ENCODE data around the gene KCND3. TPM values are rescaled to one million over a fixed set of nuclear protein-coding genes. Genes with fewer than 3 reads are reported as not detected.

Gene KCND3
- total and polyA plus RNA-seq, 2 of the 4 experiments (the other 2 are of a cell fraction): under 0.01 to 0.03 TPM

DNA sequence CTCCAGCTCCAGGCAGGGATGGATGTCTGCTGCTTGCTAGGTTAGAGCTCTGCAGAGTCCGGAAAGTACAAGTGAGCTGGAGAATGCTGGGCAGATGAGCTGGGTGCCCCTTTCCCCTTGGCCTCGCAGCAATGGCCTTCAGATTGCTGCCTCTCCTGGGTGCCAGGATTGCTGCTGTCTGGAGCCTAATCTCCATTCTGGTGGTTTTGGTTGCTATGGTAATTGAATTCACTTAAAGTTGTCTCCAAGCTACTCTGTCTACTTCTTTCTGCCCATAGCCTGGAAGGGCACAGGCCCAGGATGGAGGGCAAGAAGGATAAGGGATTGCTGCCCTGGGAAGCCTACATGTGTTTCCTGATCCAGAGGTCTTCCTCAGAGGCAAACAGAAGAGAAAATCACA is 14.6 kb upstream of the KCND3 start:
- H3K27me3 ChIP-seq (ENCODE audit: control insufficient read depth, insufficient read depth, low read length): peaks cover 6% of the 10 kb centered on the region; the same call in 1 of the 2 replicates
- no peak for TF ChIP-seq CHD1 (IDR thresholded peaks at IDR 0.05; ENCODE audit: low read depth, low read length)
- TF ChIP-seq, protein P1, sequence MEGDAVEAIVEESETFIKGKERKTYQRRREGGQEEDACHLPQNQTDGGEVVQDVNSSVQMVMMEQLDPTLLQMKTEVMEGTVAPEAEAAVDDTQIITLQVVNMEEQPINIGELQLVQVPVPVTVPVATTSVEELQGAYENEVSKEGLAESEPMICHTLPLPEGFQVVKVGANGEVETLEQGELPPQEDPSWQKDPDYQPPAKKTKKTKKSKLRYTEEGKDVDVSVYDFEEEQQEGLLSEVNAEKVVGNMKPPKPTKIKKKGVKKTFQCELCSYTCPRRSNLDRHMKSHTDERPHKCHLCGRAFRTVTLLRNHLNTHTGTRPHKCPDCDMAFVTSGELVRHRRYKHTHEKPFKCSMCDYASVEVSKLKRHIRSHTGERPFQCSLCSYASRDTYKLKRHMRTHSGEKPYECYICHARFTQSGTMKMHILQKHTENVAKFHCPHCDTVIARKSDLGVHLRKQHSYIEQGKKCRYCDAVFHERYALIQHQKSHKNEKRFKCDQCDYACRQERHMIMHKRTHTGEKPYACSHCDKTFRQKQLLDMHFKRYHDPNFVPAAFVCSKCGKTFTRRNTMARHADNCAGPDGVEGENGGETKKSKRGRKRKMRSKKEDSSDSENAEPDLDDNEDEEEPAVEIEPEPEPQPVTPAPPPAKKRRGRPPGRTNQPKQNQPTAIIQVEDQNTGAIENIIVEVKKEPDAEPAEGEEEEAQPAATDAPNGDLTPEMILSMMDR (conservative IDR thresholded peaks at IDR 0.05; ENCODE audit: low read depth, low read length): no peak
- no peak for TF ChIP-seq POLR2A (IDR thresholded peaks at IDR 0.05; ENCODE audit: low read depth, low read length)
- TF ChIP-seq, protein P2, sequence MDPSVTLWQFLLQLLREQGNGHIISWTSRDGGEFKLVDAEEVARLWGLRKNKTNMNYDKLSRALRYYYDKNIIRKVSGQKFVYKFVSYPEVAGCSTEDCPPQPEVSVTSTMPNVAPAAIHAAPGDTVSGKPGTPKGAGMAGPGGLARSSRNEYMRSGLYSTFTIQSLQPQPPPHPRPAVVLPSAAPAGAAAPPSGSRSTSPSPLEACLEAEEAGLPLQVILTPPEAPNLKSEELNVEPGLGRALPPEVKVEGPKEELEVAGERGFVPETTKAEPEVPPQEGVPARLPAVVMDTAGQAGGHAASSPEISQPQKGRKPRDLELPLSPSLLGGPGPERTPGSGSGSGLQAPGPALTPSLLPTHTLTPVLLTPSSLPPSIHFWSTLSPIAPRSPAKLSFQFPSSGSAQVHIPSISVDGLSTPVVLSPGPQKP (IDR thresholded peaks at IDR 0.05; ENCODE audit: borderline replicate concordance, low read depth, low read length): no peak
- no peak for TF ChIP-seq FOS (IDR thresholded peaks at IDR 0.05; ENCODE audit: low read depth, low read length)
- TF ChIP-seq SMC3 (IDR thresholded peaks at IDR 0.05; ENCODE audit: low read depth, low read length): no peak
- no peak for TF ChIP-seq BHLHE40 (IDR thresholded peaks at IDR 0.05; ENCODE audit: low read depth, low read length)
- TF ChIP-seq MXI1 (IDR thresholded peaks at IDR 0.05; ENCODE audit: borderline replicate concordance, low read depth, low read length): no peak
- TF ChIP-seq RAD21 (IDR thresholded peaks at IDR 0.05; ENCODE audit: low read length): no peak
- TF ChIP-seq MAZ (IDR thresholded peaks at IDR 0.05; ENCODE audit: borderline replicate concordance, low read depth, low read length): no peak
- no peak for TF ChIP-seq RCOR1 (IDR thresholded peaks at IDR 0.05; ENCODE audit: insufficient replicate concordance, low read length)
- TF ChIP-seq, protein P3, sequence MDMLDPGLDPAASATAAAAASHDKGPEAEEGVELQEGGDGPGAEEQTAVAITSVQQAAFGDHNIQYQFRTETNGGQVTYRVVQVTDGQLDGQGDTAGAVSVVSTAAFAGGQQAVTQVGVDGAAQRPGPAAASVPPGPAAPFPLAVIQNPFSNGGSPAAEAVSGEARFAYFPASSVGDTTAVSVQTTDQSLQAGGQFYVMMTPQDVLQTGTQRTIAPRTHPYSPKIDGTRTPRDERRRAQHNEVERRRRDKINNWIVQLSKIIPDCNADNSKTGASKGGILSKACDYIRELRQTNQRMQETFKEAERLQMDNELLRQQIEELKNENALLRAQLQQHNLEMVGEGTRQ (IDR thresholded peaks at IDR 0.05; ENCODE audit: low read depth, low read length): no peak
- TF ChIP-seq RFX5 (IDR thresholded peaks at IDR 0.05; ENCODE audit: low read depth, low read length): no peak
- in situ Hi-C loops (cut with MboI; ENCODE audit: low sequenced_read_pairs): no loop called here
- no peak overlapping the region for H2AK9ac ChIP-seq (replicated peaks; ENCODE audit: low read depth, low read length, poor library complexity)
- no peaks in the 10 kb centered on the region for H4K20me1 ChIP-seq (ENCODE audit: insufficient read depth, low read length)
- ATAC-seq (ENCODE audit: low read depth) (no peak), DNase-seq (no peak)
- no peak overlapping the region for H3K4ac ChIP-seq (ENCODE audit: low read depth, low read length)
- H3K14ac ChIP-seq (replicated peaks; ENCODE audit: low read depth, low read length): no peak overlapping the region
- POLR2A ChIA-PET (ENCODE audit: unreplicated experiment): no interaction called here
- H2BK120ac ChIP-seq (ENCODE audit: low read depth, low read length): no peak overlapping the region
- no peak overlapping the region for H3K56ac ChIP-seq (ENCODE audit: extremely low read depth, insufficient read depth, low read length)
- no peak overlapping the region for H4K8ac ChIP-seq (ENCODE audit: low read depth in 2 of 2, low read length in 2 of 2)
- H3K4me2 ChIP-seq (ENCODE audit: low read depth, low read length): no peak overlapping the region
- no peak overlapping the region for H2BK5ac ChIP-seq (ENCODE audit: low read depth, low read length, poor library complexity, severe bottlenecking)
- no TSS peak for BruUV-seq (replicated peaks)
- H4K5ac ChIP-seq (ENCODE audit: low read depth, low read length): no peak overlapping the region
- H3K36me3 ChIP-seq (ENCODE audit: control insufficient read depth, insufficient read depth, low read length): no peaks in the 10 kb centered on the region
- no CpG with 5 or more reads among the region's 2 CpGs for WGBS, 2 experiments (ENCODE audit: extremely low coverage in 2 of 2, insufficient read length in 1 of 2)
- intact Hi-C loops (cut with micrococcal nuclease): no loop called here
- H3K9me3 ChIP-seq (ENCODE audit: control insufficient read depth, insufficient read depth, low read length): no peaks in the 10 kb centered on the region
- no peaks in the 10 kb centered on the region for H3K4me1 ChIP-seq (ENCODE audit: control insufficient read depth, insufficient read depth, low read length)
- H4K91ac ChIP-seq (ENCODE audit: insufficient read depth, low read depth, low read length): no peak overlapping the region
- H2BK20ac ChIP-seq (ENCODE audit: low read depth, low read length): no peak overlapping the region
- H3K79me1 ChIP-seq (ENCODE audit: low read depth in 1 of 2, low read length in 2 of 2): no peaks in the 10 kb centered on the region
- no peak overlapping the region for H2BK15ac ChIP-seq (ENCODE audit: low read depth, low read length)
- H3K4me3 ChIP-seq (ENCODE audit: insufficient read depth, low read depth, low read length): no peak overlapping the region
- CTCF ChIA-PET: interaction anchor here (0.6 to 0.9 kb wide), 2 partner anchors 124 to 1028 kb away, joined by 3 read pairs; no protein-coding TSS in a partner anchor
- no peaks in the 10 kb centered on the region for H3K9me1 ChIP-seq (ENCODE audit: insufficient read depth, low read length)
- H2AK5ac ChIP-seq (ENCODE audit: low read depth, low read length): no peak overlapping the region
- no peak overlapping the region for H3K23ac ChIP-seq (ENCODE audit: low read depth, low read length)
- H3K9ac ChIP-seq (ENCODE audit: low read depth, low read length): no peak overlapping the region
- dilution Hi-C loops (cut with HindIII; ENCODE audit: low sequenced_read_pairs, unreplicated experiment): no loop called here
- no peak overlapping the region for H3K18ac ChIP-seq (ENCODE audit: low read depth, low read length)
- no peak overlapping the region for H3K27ac ChIP-seq (ENCODE audit: insufficient read depth, low read length)
- H2AFZ ChIP-seq (replicated peaks; ENCODE audit: low read length, poor library complexity): no peak overlapping the region

All from IMR-90 (cell line).